Prostate gland (tissue), 2 donors: ENCODE results near the gene MRTFB. TPM values are rescaled to one million over a fixed set of nuclear protein-coding genes. Genes with fewer than 3 reads are reported as not detected.
"Not testable (repeated sequence)": the region's sequence is repeated elsewhere in the genome, so short reads cannot be mapped to it uniquely, and the experiment has no call there.

Experiments
- DNase-seq: peaks from one replicate; pipeline ENCODE4 v3.0.0-alpha.2; 2019; ENCODE audit warnings: low spot score
- H3K27ac ChIP-seq, 2 donors: fragments of 200-600 bp; sonication (generic); 2 replicates each; pipeline ENCODE4 v1.5.1; 2017 to 2019
- H3K27me3 ChIP-seq: fragments of 200-600 bp; sonication (generic); replicated peaks from 2 replicates; pipeline ENCODE4 v1.5.1; 2019; ENCODE audit not compliant: insufficient read depth
- H3K36me3 ChIP-seq, 2 donors: fragments of 200-600 bp; sonication (generic); 1 replicate in 1 of 2; 2 replicates in 1 of 2; pipeline versions ENCODE4 v1.5.1 to v1.8.1; 2017 to 2019
- H3K4me1 ChIP-seq: fragments of 200-600 bp; sonication (generic); replicated peaks from 2 replicates; pipeline ENCODE4 v1.5.1; 2019
- H3K4me3 ChIP-seq, 2 donors: fragments of 200-600 bp; sonication (generic); 2 replicates each; pipeline ENCODE4 v1.5.1; 2017 to 2019
- H3K9me3 ChIP-seq: fragments of 200-600 bp; sonication (generic); 2 replicates; pipeline ENCODE4 v1.5.1; 2017
- CTCF ChIP-seq, 4 experiments: fragments of 200-600 bp in 2 of 4; fragments of 450-650 bp in 2 of 4; sonication (generic) in 2 of 4; IDR thresholded peaks; 1 replicate in 3 of 4; 2 replicates in 1 of 4; pipeline ENCODE4 v1.5.1; 2016 to 2019; ENCODE audit warnings: antibody characterized with exemption in 4 of 4, mild to moderate bottlenecking in 2 of 4, moderate library complexity in 2 of 4
- POLR2A ChIP-seq: fragments of 450-650 bp; IDR thresholded peaks from one replicate; pipeline ENCODE4 v1.6.1; 2016; ENCODE audit warnings: antibody characterized with exemption, mild to moderate bottlenecking
- POLR2AphosphoS5 ChIP-seq: sonication (generic); formaldehyde crosslinking; IDR thresholded peaks from one replicate; pipeline ENCODE4 v1.6.1; 2017; ENCODE audit warnings: antibody characterized with exemption
- WGBS: methylation state at CpG from one replicate; pipeline ENCODE4 v1.1.5; 2018; 5-methylcytosine and 5-hydroxymethylcytosine counted together
- intact Hi-C: fragments of 100-400 bp; cut with DNase I; formaldehyde crosslinking; loops from one replicate; pipeline ENCODE4 v1.14.2; 2022
- total RNA-seq, 2 donors: library from RNA; depleted of rRNA; stranded (reverse); fragments of >200 nt; gene quantifications; one replicate each; pipeline ENCODE4 v1.1.0, GENCODE V29; 2016

MRTFB gene, protein sequence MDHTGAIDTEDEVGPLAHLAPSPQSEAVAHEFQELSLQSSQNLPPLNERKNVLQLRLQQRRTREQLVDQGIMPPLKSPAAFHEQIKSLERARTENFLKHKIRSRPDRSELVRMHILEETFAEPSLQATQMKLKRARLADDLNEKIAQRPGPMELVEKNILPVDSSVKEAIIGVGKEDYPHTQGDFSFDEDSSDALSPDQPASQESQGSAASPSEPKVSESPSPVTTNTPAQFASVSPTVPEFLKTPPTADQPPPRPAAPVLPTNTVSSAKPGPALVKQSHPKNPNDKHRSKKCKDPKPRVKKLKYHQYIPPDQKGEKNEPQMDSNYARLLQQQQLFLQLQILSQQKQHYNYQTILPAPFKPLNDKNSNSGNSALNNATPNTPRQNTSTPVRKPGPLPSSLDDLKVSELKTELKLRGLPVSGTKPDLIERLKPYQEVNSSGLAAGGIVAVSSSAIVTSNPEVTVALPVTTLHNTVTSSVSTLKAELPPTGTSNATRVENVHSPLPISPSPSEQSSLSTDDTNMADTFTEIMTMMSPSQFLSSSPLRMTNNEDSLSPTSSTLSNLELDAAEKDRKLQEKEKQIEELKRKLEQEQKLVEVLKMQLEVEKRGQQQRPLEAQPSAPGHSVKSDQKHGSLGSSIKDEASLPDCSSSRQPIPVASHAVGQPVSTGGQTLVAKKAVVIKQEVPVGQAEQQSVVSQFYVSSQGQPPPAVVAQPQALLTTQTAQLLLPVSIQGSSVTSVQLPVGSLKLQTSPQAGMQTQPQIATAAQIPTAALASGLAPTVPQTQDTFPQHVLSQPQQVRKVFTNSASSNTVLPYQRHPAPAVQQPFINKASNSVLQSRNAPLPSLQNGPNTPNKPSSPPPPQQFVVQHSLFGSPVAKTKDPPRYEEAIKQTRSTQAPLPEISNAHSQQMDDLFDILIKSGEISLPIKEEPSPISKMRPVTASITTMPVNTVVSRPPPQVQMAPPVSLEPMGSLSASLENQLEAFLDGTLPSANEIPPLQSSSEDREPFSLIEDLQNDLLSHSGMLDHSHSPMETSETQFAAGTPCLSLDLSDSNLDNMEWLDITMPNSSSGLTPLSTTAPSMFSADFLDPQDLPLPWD
- total RNA-seq: 100 to 1,000 TPM in 1 of 2 donors, 10 to 100 TPM in 1; 46.5 to 102 TPM

GRCh38 chr16:14070877-14071575 lies at the start of gene MRTFB:
Gene MRTFB, plus strand, starts transcription at chr16:14071319. Its CDS starts 69,288 bp downstream, at chr16:14140607.
- Histone ChIP-seq H3K36me3 (no peaks in the 10 kb centered on the region), H3K27me3 (no peaks in the 10 kb centered on the region), H3K9me3 (no peaks in the 10 kb centered on the region), H3K4me1 (no peaks in the 10 kb centered on the region), H3K27ac (peak within 1 kb of the TSS; percentile 89 to 90), H3K4me3 (peak within 1 kb of the TSS; percentile 87 to 91)
- intact Hi-C loops: loop anchor here (5.0 to 10.0 kb wide), 2 partner anchors 121 to 146 kb away; partner anchors contain the start of gene ERCC4
- WGBS: under 1% methylated on average over 30 of the region's 86 CpGs
- DNase-seq: peak; percentile 77
- TF ChIP-seq POLR2A (peak; percentile 32), CTCF (IDR thresholded peaks at IDR 0.05) (no peak), POLR2AphosphoS5 (peak; percentile 73)

GRCh38 chr16:14023526-14023925 lies 47.6 kb upstream of the MRTFB start:
- H3K27me3 ChIP-seq, H3K4me1 ChIP-seq, H3K36me3 ChIP-seq, H3K9me3 ChIP-seq, H3K4me3 ChIP-seq, DNase-seq, intact Hi-C loops, H3K27ac ChIP-seq: not testable (repeated sequence)
- 97% methylated on average over 4 of the region's 4 CpGs for WGBS

GRCh38 chr16:14024283-14024682 lies 46.8 kb upstream of the MRTFB start:
- Histone ChIP-seq H3K27ac (no peak overlapping the region), H3K4me3 (no peak overlapping the region), H3K27me3 (no peaks in the 10 kb centered on the region), H3K36me3 (no peaks in the 10 kb centered on the region), H3K4me1 (peaks cover 6% of the 10 kb centered on the region), H3K9me3 (no peaks in the 10 kb centered on the region)
- intact Hi-C loops: no loop called here
- DNase-seq: no peak
- WGBS: 27% methylated on average over 2 of the region's 2 CpGs
- TF ChIP-seq POLR2AphosphoS5 (no peak), POLR2A (no peak), CTCF (IDR thresholded peaks at IDR 0.05) (no peak)

DNA sequence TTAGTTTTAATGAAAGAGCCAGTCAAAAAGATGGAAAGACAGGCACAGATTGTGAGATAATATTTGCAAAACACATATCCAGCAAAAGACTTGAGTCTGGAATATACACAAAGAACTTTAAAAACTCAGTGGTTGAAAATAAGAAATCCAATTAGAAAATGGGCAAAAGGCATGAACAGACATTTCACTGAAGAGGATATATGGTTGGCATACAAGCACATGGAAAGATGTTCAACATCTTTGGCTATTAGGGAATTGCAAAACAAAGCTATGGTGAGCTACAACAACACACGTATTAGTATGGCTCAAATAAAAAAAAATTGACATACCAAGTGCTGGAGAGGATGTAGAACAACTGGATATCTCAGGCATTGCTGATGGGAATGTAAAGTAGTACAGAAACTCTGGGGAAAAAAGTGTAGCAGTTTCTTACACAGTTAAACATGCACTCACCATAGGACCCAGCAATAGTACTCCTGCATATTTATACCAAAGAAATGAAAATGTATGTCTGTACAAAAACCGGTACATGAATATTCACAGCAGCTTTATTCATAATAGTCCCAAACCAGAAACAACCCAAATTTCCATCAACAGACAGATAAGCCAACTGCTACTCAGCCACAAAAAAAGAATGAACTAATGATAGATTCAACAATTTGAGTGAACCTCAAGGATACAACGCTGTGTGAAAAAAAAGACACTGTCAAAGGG lies 44.4 kb upstream of the MRTFB start:
- TF ChIP-seq CTCF (IDR thresholded peaks at IDR 0.05) (no peak), POLR2AphosphoS5 (no peak), POLR2A (no peak)
- H3K27me3 ChIP-seq: no peaks in the 10 kb centered on the region
- no peak overlapping the region for H3K4me3 ChIP-seq
- no peaks in the 10 kb centered on the region for H3K9me3 ChIP-seq
- DNase-seq: no peak
- H3K4me1 ChIP-seq: no peaks in the 10 kb centered on the region
- H3K27ac ChIP-seq: no peak overlapping the region
- WGBS: 94% methylated on average over 3 of the region's 3 CpGs
- intact Hi-C loops: no loop called here
- no peaks in the 10 kb centered on the region for H3K36me3 ChIP-seq
